Measurements from ENCODE around the gene FKBP2.
"Not testable (repeated sequence)": the region's sequence is repeated elsewhere in the genome, so short reads cannot be mapped to it uniquely, and the experiment has no call there.

The FKBP2 gene

DNA sequence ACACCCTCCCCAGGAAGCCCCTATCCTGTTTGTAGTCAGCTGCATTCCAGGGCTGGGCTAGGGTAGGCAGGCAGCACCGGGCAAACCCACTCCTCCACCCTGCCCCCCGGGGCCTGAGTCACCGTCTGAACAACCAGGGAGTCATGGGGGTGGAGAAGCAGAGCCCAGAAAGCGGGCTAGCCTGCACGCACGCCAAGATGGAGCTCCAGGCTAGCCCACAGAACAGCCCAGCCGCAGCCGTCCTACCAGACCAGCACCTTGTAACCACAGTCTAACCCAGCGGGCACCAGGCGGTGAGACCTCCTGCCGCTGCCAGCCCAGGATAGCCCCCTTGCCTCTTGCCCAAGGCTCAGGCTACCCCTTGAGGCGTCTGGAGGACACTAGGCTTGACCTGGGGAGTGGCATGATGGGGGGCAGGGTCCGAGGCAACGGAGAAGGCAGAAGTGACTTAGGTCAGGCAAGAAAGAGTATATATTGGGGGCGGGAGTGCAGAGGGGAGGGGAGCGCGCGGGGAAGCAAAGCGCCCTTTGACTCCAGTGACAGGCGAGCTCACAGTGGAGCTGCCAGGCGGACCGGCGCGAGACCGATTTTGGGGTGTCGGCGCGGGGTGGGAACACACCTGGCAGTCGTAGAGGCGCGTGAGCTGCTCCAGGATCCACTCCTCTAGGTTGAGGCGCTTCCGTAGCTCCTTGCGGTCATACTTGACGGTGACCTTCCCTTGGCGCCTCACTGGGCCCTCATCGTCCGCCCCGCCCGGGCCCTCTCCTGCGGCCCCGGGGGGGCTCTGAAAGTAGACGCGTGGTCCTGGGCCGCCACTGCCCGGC lies 5.1 kb downstream of the FKBP2 start:
- H3K4me1 ChIP-seq, result peaks cover 0 to 57% (median 44%) of the 10 kb centered on the region in 4 donors
- no peaks in the 10 kb centered on the region for H3K27me3 ChIP-seq
- H3K36me3 ChIP-seq, result peaks cover 0 to 15% (median 0%) of the 10 kb centered on the region in 3 donors
- DNase-seq, result peak; percentile 81 to 93
- peak overlapping the region; percentile 87 to 89 for H3K27ac ChIP-seq
- intact Hi-C loops (cut with DNase I; ENCODE audit: low total_unique reads), result no loop called here
- H3K9me3 ChIP-seq, result no peaks in the 10 kb centered on the region
- H3K4me3 ChIP-seq, result peak overlapping the region; percentile 62 to 79
- TF ChIP-seq, protein P1, sequence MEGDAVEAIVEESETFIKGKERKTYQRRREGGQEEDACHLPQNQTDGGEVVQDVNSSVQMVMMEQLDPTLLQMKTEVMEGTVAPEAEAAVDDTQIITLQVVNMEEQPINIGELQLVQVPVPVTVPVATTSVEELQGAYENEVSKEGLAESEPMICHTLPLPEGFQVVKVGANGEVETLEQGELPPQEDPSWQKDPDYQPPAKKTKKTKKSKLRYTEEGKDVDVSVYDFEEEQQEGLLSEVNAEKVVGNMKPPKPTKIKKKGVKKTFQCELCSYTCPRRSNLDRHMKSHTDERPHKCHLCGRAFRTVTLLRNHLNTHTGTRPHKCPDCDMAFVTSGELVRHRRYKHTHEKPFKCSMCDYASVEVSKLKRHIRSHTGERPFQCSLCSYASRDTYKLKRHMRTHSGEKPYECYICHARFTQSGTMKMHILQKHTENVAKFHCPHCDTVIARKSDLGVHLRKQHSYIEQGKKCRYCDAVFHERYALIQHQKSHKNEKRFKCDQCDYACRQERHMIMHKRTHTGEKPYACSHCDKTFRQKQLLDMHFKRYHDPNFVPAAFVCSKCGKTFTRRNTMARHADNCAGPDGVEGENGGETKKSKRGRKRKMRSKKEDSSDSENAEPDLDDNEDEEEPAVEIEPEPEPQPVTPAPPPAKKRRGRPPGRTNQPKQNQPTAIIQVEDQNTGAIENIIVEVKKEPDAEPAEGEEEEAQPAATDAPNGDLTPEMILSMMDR (IDR thresholded peaks at IDR 0.05), result no peak

DNA sequence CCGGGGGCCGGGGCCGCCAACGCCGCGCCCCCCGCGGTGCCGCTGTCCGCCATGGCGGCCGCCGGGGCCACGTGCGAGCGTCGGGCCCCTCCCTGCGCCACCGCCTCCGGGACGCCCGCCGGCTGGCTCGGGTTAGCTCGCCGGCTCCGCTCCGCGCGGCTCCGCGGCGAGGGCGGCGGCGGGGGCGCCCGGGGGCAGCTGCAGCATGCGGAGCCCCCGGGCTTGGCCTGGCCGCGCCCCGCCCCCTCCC lies 5.7 kb downstream of the FKBP2 start:
- peaks cover 0 to 15% (median 0%) of the 10 kb centered on the region in 3 donors for H3K36me3 ChIP-seq
- H3K9me3 ChIP-seq; DNase-seq; H3K27me3 ChIP-seq; intact Hi-C loops (cut with DNase I; ENCODE audit: low total_unique reads): not testable (repeated sequence)
- peaks cover 0 to 60% (median 44%) of the 10 kb centered on the region in 4 donors for H3K4me1 ChIP-seq
- H3K4me3 ChIP-seq, result peak overlapping the region; percentile 62 to 79
- H3K27ac ChIP-seq, result peak overlapping the region; percentile 87 to 89

DNA sequence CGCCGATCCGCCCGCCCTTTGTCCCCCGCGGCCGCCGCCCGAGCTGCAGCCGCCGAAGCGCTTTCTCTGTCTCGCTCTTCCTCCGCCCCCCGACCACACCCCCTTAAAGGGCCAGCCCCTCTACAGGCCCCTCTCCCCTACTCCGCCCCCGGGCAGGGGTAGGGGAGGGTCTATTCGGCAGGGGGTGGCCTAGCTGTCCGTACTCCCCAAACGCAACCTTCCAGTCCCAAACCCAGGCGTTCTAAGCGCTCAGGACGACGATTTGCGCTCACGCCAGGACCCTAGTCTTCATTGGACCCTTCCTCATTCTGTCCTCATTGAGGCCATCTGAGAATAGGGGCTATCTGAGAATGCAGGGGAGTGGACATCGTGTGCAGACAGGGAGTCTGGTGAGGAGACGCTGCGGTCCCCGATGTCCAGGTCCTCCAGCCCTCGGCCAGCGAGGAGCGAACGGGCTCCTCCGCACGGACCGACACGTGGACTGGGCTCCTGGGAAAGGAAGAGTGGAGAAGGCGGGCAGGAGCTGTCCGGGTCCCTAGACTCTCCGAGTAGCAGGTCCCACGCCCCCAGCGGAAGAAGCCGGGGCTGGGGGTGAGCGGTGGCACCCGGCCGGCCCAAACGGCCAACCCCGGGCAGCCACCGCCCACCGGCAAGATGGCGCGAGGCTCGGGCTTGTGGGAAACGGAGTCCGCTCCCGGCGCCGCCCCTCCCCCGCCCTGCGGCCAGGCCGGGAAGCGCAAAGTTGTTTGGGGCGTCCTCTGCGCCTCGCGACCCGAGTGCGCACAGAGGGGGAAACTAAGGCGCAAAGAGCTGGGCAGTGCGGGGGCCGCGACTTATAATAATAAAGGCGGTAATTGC lies 6.2 kb downstream of the FKBP2 start, which contains the start of gene PPP1R14B:
Gene PPP1R14B (minus strand): TSS at position 73 of the 858 bp plus-strand sequence. CDS start 270 bp downstream, outside the sequence.
- TF ChIP-seq, protein P1 (IDR thresholded peaks at IDR 0.05), result peak in 1 of 2 experiments; percentile 4
- intact Hi-C loops (cut with DNase I; ENCODE audit: low total_unique reads), result no loop called here
- DNase-seq, result peak; percentile 89 to 95
- peak within 1 kb of the TSS; percentile 62 to 79 for H3K4me3 ChIP-seq
- no peaks in the 10 kb centered on the region for H3K27me3 ChIP-seq
- H3K36me3 ChIP-seq, result peaks cover 0 to 15% (median 0%) of the 10 kb centered on the region in 3 donors
- H3K4me1 ChIP-seq, result peaks cover 0 to 61% (median 47%) of the 10 kb centered on the region in 4 donors
- H3K9me3 ChIP-seq, result no peaks in the 10 kb centered on the region
- peak within 1 kb of the TSS; percentile 87 to 89 for H3K27ac ChIP-seq

DNA sequence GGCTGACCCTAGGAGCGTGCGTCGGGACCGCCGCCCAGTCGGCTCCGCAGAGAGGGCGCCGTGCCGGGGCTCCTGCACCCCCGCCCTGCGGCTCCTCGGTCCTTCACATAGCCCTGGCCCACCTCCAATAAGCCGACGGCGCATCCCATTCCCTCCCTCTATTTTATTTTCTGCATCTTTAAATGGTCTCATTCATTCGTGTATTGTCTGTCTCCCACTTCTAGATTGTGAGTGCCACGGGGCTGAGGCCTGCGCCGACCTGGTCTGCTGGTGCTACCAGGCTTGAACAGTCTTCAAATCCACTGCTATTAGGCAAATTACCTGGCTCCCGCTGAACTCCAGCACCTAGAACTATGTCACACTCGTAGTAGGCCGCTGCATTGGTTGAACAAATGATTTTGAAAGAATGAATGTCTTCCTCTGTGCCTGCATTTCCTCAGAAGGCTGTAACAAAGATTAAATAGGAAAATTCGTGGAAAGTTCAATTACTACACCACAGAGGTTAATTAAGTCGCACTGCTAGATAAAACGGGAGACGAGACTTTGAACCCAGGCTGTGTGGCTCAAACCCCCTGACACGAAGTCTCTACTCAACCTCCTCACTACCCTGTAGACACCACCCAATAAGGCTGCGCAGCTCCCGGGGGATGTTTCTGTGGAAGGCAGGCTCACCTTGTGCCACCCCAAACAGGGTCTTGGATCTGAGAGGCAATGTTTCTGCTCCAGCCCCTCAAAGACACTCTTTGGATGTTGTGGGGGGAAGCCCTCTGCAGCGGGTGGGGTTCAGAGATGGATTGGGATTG lies 7.0 kb downstream of the FKBP2 start:
- DNase-seq, result no peak
- H3K27ac ChIP-seq, result peak overlapping the region; percentile 87
- H3K36me3 ChIP-seq, result peaks cover 0 to 14% (median 0%) of the 10 kb centered on the region in 3 donors
- no peaks in the 10 kb centered on the region for H3K27me3 ChIP-seq
- H3K4me3 ChIP-seq, result peak overlapping the region; percentile 62 to 79
- no peaks in the 10 kb centered on the region for H3K9me3 ChIP-seq
- TF ChIP-seq, protein P1 (IDR thresholded peaks at IDR 0.05), result no peak
- intact Hi-C loops (cut with DNase I; ENCODE audit: low total_unique reads), result no loop called here
- H3K4me1 ChIP-seq, result peaks cover 0 to 61% (median 48%) of the 10 kb centered on the region in 4 donors

DNA sequence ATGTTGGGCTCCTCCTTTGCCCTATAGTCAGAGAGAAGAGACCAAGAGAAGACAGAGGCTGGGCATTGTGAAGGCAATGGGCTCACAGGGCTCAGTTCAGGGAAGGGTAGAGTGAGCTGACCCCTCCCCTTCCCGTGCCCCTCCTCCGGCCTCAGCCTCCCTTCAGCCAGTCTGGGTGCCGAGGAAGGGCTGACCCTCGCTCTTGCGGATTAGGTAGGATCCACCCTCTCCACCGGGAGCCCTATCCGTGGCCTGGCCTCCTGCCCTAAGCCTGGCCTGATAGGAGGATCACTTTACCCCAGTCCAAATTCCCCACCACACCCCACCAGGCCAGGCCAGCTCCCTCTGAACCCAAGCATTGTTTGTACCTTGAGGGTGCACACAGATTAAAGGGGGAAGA lies 7.7 kb downstream of the FKBP2 start:
- no peaks in the 10 kb centered on the region for H3K27me3 ChIP-seq
- intact Hi-C loops (cut with DNase I; ENCODE audit: low total_unique reads), result no loop called here
- TF ChIP-seq, protein P1 (IDR thresholded peaks at IDR 0.05), result no peak
- peaks cover 0 to 61% (median 51%) of the 10 kb centered on the region in 4 donors for H3K4me1 ChIP-seq
- no peak for DNase-seq
- no peaks in the 10 kb centered on the region for H3K9me3 ChIP-seq
- peaks cover 0 to 7% (median 0%) of the 10 kb centered on the region in 3 donors for H3K36me3 ChIP-seq
- no peak overlapping the region for H3K27ac ChIP-seq
- no peak overlapping the region for H3K4me3 ChIP-seq

All from tibial artery (tissue), 4 donors.